HCT116 (cell line): ENCODE data around the gene TMEM143. TPM values are rescaled to one million over a fixed set of nuclear protein-coding genes. Genes with fewer than 3 reads are reported as not detected.

ENCODE experiments used
- ATAC-seq: fragments of 200-7000 bp; cut with Tn5 transposase; 2 replicates; pipeline ENCODE4 v1.9.1; 2020; ENCODE audit warnings: mild to moderate bottlenecking, moderate library complexity
- BruUV-seq: library from RNA; stranded (reverse); fragments of 400-500 nt; replicated peaks from 2 replicates; lab custom pipeline; 2021; lab: Mats Ljungman, UMichigan
- CTCF ChIA-PET: fragments of 300-600 bp; sonication (Branson Sonifier 250); formaldehyde crosslinking; loops from one replicate; lab custom pipeline; 2021; ENCODE audit warnings: antibody characterized with exemption; lab: Charles Lee
- POLR2A ChIA-PET: fragments of 300-600, 350-600 bp; sonication (Branson Sonifier 250); formaldehyde crosslinking; loops from one replicate; lab custom pipeline; 2021; ENCODE audit warnings: antibody characterized with exemption; lab: Charles Lee
- RAD21 ChIA-PET, 2 experiments: fragments of 300-600 bp; sonication (Branson Sonifier 250); formaldehyde crosslinking; loops; one replicate each; lab custom pipeline; 2023; ENCODE audit warnings: low total read pairs in 2 of 2; ENCODE audit not compliant: uncharacterized antibody in 2 of 2, unreplicated experiment in 2 of 2, low non-redundant PET in 1 of 2; lab: Charles Lee
- DNase-seq: peaks from one replicate; pipeline ENCODE4 v3.0.0-alpha.2; 2010; ENCODE audit warnings: low read depth, low spot score
- H2AFZ ChIP-seq: fragments of 200-600 bp; shearing (Covaris generic), sonication (generic); 2 replicates; pipeline ENCODE4 v1.6.1; 2017; ENCODE audit warnings: low read depth, mixed run types, mixed read lengths, antibody characterized with exemption, low read length; ENCODE audit not compliant: poor library complexity, severe bottlenecking
- H3K27ac ChIP-seq: 2 replicates; pipeline ENCODE4 v1.5.1; 2012; ENCODE audit warnings: low read depth, low read length
- H3K27me3 ChIP-seq: fragments of 200-600 bp; sonication (generic); 2 replicates; pipeline ENCODE4 v1.6.1; 2016; ENCODE audit warnings: mixed run types, low read length, mixed read lengths; ENCODE audit not compliant: insufficient read depth
- H3K36me3 ChIP-seq, 2 experiments: fragments of 200-500 bp in 1 of 2; fragments of 200-600 bp in 1 of 2; sonication (Bioruptor generic) in 1 of 2; sonication (generic) in 1 of 2; 2 replicates each; pipeline versions ENCODE4 v1.5.1 to v1.6.1; 2014 to 2016; ENCODE audit warnings: low read length in 2 of 2, inconsistent platforms in 1 of 2, mixed read lengths in 1 of 2, mixed run types in 1 of 2; ENCODE audit not compliant: insufficient read depth in 2 of 2, control insufficient read depth in 1 of 2
- H3K4me1 ChIP-seq, 2 experiments: fragments of 200-600 bp in 1 of 2; sonication (generic) in 1 of 2; 2 replicates each; pipeline versions ENCODE4 v1.5.1 to v1.6.1; 2012 to 2017; ENCODE audit warnings: low read length in 2 of 2, inconsistent platforms in 1 of 2, mild to moderate bottlenecking in 1 of 2, mixed read lengths in 1 of 2, mixed run types in 1 of 2, moderate library complexity in 1 of 2; ENCODE audit not compliant: insufficient read depth in 2 of 2, control insufficient read depth in 1 of 2
- H3K4me2 ChIP-seq: fragments of 200-600 bp; sonication (generic); 2 replicates; pipeline ENCODE4 v1.6.1; 2017; ENCODE audit warnings: mixed run types, low read length, mixed read lengths
- H3K4me3 ChIP-seq, 2 experiments: fragments of 200-600 bp in 1 of 2; sonication (generic) in 1 of 2; replicated peaks in 1 of 2; 2 replicates each; pipeline ENCODE4 v1.5.1; 2011 to 2016; ENCODE audit warnings: low read length in 2 of 2, control low read depth in 1 of 2, low read depth in 1 of 2, mild to moderate bottlenecking in 1 of 2, mixed read lengths in 1 of 2, mixed run types in 1 of 2
- H3K79me2 ChIP-seq: fragments of 200-600 bp; sonication (generic); 2 replicates; pipeline ENCODE4 v1.6.1; 2017; ENCODE audit warnings: mild to moderate bottlenecking, mixed run types, low read length, moderate library complexity, mixed read lengths; ENCODE audit not compliant: insufficient read depth
- H3K9ac ChIP-seq: fragments of 200-600 bp; sonication (generic); 2 replicates; pipeline ENCODE4 v1.6.1; 2016; ENCODE audit warnings: low read length, mixed read lengths
- H3K9me2 ChIP-seq: fragments of 200-600 bp; sonication (generic), shearing (Covaris generic); 2 replicates; pipeline ENCODE4 v1.6.1; 2017; ENCODE audit warnings: mixed run types, mild to moderate bottlenecking, moderate library complexity; ENCODE audit not compliant: insufficient read depth
- H3K9me3 ChIP-seq, 2 experiments: fragments of 200-500 bp in 1 of 2; fragments of 200-600 bp in 1 of 2; sonication (Bioruptor generic) in 1 of 2; sonication (generic) in 1 of 2; 2 replicates each; pipeline ENCODE4 v1.6.1; 2014 to 2017; ENCODE audit warnings: low read length in 2 of 2, mixed read lengths in 2 of 2, inconsistent platforms in 1 of 2, low read depth in 1 of 2, mild to moderate bottlenecking in 1 of 2, mixed run types in 1 of 2, moderate library complexity in 1 of 2; ENCODE audit not compliant: control insufficient read depth in 1 of 2, insufficient read depth in 1 of 2
- H4K20me1 ChIP-seq: fragments of 200-600 bp; sonication (generic), shearing (Covaris generic); 2 replicates; pipeline ENCODE4 v1.6.1; 2017; ENCODE audit warnings: mixed run types, mild to moderate bottlenecking, moderate library complexity; ENCODE audit not compliant: insufficient read depth
- JUND ChIP-seq: IDR thresholded peaks from 2 replicates; pipeline ENCODE4 v1.6.1; 2012
- YY1 ChIP-seq: IDR thresholded peaks from 2 replicates; pipeline ENCODE4 v1.6.1; 2011; ENCODE audit warnings: low read length, low read depth, moderate library complexity, mild to moderate bottlenecking; ENCODE audit not compliant: insufficient replicate concordance; ENCODE audit errors: extremely low read depth
- ZFX ChIP-seq: fragments of 450-650 bp; IDR thresholded peaks from 2 replicates; pipeline ENCODE4 v1.6.1; 2017
- intact Hi-C: fragments of 100-400 bp; cut with micrococcal nuclease; formaldehyde crosslinking; loops from 2 replicates; pipeline ENCODE4 v1.10.0; 2022
- total RNA-seq: library from RNA; stranded (reverse); gene quantifications from one replicate; pipeline ENCODE4 v1.2.1, GENCODE V29; 2021; ENCODE audit not compliant: unreplicated experiment
- TF ChIP-seq, protein P1 (sequence below), 3 experiments: fragments of 200-600 bp in 1 of 3; sonication (generic) in 1 of 3; IDR thresholded peaks in 2 of 3; conservative IDR thresholded peaks in 1 of 3; 2 replicates each; pipeline ENCODE4 v1.5.1; 2012 to 2017; ENCODE audit warnings: low read depth in 2 of 3, low read length in 2 of 3, antibody characterized with exemption in 1 of 3, borderline replicate concordance in 1 of 3, control low read depth in 1 of 3, mild to moderate bottlenecking in 1 of 3, mixed read lengths in 1 of 3, mixed run types in 1 of 3, moderate library complexity in 1 of 3; ENCODE audit not compliant: insufficient read depth in 1 of 3

TMEM143 gene
- total RNA-seq, 1 experiment from 2014 or later = 13.2 TPM

DNA sequence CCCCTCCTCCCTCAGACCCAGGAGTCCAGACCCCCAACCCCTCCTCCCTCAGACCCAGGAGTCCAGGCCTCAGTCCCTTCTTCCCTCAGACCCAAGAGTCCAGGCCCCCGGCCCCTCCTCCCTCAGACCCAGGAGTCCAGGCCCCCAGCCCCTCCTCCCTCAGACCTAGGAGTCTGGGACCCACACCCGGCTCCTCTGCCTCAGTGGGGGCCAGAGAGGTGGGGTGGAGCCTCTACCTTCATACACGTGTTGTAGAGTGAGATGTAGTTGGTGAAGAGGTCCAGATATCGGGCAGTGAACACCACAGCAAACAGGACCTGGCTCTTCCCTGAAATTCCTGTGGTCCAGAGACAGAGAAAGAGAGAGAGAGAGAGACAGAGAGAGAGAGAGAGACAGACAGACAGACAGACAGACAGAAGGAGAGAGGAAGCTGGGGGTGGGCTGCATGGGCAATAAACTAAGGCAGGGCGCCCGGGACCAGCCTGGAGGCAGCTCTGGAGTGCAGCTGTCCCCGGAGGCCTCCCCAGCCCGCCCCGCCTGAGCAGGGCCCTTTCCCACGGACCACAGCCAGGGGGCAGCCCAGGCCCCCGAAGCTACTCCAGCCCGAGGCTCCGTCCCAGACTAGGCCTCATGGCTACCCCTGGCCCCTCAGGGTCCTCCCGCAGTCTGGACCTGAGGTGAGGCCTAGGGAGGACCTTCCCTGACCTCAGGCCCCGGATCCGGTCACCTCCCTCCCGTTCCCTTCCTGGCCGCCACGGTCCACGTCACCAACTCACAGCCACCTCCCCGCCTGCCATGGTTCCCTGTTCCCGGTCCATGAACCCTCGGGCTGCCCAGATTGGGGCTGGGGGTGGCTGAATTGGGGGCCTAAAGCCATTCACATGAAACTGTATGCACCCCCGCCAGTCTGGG is 26.7 kb upstream of the TMEM143 start:
- H3K4me2 ChIP-seq = peak overlapping the region; percentile 90
- DNase-seq = no peak
- peak; percentile 60 for ATAC-seq
- H3K79me2 ChIP-seq = peaks cover 46% of the 10 kb centered on the region
- H3K4me1 ChIP-seq = peaks cover 9 to 45% of the 10 kb centered on the region in 2 experiments
- peaks cover 24 to 29% of the 10 kb centered on the region in 2 experiments for H3K36me3 ChIP-seq
- no TSS peak for BruUV-seq
- H3K9me3 ChIP-seq = no peaks in the 10 kb centered on the region
- H4K20me1 ChIP-seq = 0 out of 2 replicates have a peak, but pooled peaks cover 2% of the 10 kb centered on the region
- H3K9me2 ChIP-seq = no peaks in the 10 kb centered on the region
- ChIA-PET CTCF (interaction anchor here (0.8 to 2.3 kb wide), 15 partner anchors 10 to 427 kb away, joined by 3 to 20 read pairs (median 6); partner anchors contain the start of genes SYNGR4 and TMEM143), POLR2A (interaction anchor here (1.0 kb wide), 1 partner anchor 9 kb away, joined by 6 read pairs; no protein-coding TSS in a partner anchor), RAD21 (interaction anchor here in 1 of 2 experiments (1.3 kb wide), 1 partner anchor 26 kb away, joined by 4 read pairs; the partner anchor contains the start of genes SYNGR4 and TMEM143)
- peak overlapping the region; percentile 80 for H3K27ac ChIP-seq
- TF ChIP-seq YY1 (peak; percentile 46), ZFX (peak; percentile 100), JUND (no peak)
- TF ChIP-seq, protein P1, sequence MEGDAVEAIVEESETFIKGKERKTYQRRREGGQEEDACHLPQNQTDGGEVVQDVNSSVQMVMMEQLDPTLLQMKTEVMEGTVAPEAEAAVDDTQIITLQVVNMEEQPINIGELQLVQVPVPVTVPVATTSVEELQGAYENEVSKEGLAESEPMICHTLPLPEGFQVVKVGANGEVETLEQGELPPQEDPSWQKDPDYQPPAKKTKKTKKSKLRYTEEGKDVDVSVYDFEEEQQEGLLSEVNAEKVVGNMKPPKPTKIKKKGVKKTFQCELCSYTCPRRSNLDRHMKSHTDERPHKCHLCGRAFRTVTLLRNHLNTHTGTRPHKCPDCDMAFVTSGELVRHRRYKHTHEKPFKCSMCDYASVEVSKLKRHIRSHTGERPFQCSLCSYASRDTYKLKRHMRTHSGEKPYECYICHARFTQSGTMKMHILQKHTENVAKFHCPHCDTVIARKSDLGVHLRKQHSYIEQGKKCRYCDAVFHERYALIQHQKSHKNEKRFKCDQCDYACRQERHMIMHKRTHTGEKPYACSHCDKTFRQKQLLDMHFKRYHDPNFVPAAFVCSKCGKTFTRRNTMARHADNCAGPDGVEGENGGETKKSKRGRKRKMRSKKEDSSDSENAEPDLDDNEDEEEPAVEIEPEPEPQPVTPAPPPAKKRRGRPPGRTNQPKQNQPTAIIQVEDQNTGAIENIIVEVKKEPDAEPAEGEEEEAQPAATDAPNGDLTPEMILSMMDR (IDR thresholded peaks at IDR 0.05 in 2 of 3, conservative IDR thresholded peaks at IDR 0.05 in 1 of 3; ENCODE audit: borderline replicate concordance in 1 of 3, insufficient read depth in 1 of 3, low read depth in 2 of 3, low read length in 2 of 3) = peak; percentile 24 to 56 (median 50); a peak in 5 of 6 replicates
- H3K9ac ChIP-seq = peak overlapping the region; percentile 100
- intact Hi-C loops = loop anchor here (10.0 kb wide), 2 partner anchors 66 to 104 kb away; partner anchors contain the start of gene EMP3
- H2AFZ ChIP-seq = no peak overlapping the region
- no peaks in the 10 kb centered on the region for H3K27me3 ChIP-seq
- peak overlapping the region; percentile 82 to 96 for H3K4me3 ChIP-seq
